WTC11 (cell line): Measurements from ENCODE around the gene ZNF516.

Experiments used
- FOXP1 ChIP-seq: sonication (generic); formaldehyde crosslinking; IDR thresholded peaks from 2 replicates; pipeline ENCODE4 v1.8.0; 2022; ENCODE audit warnings: missing genetic modification reagents, mild to moderate bottlenecking, moderate library complexity, borderline replicate concordance
- NR3C1 ChIP-seq: sonication (generic); formaldehyde crosslinking; conservative IDR thresholded peaks from 2 replicates; pipeline ENCODE4 v1.8.1; 2023; ENCODE audit warnings: low read depth, mild to moderate bottlenecking, missing genetic modification reagents
- ZBTB21 ChIP-seq: sonication (generic); formaldehyde crosslinking; IDR thresholded peaks from 2 replicates; pipeline ENCODE4 v1.8.1; 2023; ENCODE audit warnings: mild to moderate bottlenecking, missing genetic modification reagents, borderline replicate concordance
- TF ChIP-seq, protein P1 (sequence below): fragments of 200-600 bp; IDR thresholded peaks from 2 replicates; pipeline ENCODE4 v1.8.0; 2022; ENCODE audit warnings: antibody characterized with exemption
- TF ChIP-seq, protein P2 (sequence below): sonication (generic); formaldehyde crosslinking; IDR thresholded peaks from 2 replicates; pipeline ENCODE4 v1.8.1; 2023; ENCODE audit warnings: mild to moderate bottlenecking, moderate library complexity, missing genetic modification reagents

- TF ChIP-seq NR3C1 (CRISPR knock-in tag) (no peak), FOXP1 (CRISPR knock-in tag) (no peak), ZBTB21 (CRISPR knock-in tag) (no peak)
- TF ChIP-seq, protein P1, sequence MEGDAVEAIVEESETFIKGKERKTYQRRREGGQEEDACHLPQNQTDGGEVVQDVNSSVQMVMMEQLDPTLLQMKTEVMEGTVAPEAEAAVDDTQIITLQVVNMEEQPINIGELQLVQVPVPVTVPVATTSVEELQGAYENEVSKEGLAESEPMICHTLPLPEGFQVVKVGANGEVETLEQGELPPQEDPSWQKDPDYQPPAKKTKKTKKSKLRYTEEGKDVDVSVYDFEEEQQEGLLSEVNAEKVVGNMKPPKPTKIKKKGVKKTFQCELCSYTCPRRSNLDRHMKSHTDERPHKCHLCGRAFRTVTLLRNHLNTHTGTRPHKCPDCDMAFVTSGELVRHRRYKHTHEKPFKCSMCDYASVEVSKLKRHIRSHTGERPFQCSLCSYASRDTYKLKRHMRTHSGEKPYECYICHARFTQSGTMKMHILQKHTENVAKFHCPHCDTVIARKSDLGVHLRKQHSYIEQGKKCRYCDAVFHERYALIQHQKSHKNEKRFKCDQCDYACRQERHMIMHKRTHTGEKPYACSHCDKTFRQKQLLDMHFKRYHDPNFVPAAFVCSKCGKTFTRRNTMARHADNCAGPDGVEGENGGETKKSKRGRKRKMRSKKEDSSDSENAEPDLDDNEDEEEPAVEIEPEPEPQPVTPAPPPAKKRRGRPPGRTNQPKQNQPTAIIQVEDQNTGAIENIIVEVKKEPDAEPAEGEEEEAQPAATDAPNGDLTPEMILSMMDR, result no peak
- TF ChIP-seq, protein P2, sequence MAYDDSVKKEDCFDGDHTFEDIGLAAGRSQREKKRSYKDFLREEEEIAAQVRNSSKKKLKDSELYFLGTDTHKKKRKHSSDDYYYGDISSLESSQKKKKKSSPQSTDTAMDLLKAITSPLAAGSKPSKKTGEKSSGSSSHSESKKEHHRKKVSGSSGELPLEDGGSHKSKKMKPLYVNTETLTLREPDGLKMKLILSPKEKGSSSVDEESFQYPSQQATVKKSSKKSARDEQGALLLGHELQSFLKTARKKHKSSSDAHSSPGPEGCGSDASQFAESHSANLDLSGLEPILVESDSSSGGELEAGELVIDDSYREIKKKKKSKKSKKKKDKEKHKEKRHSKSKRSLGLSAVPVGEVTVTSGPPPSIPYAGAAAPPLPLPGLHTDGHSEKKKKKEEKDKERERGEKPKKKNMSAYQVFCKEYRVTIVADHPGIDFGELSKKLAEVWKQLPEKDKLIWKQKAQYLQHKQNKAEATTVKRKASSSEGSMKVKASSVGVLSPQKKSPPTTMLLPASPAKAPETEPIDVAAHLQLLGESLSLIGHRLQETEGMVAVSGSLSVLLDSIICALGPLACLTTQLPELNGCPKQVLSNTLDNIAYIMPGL (CRISPR knock-in tag), result no peak
These were observed 78.1 kb downstream of the ZNF516 start for GRCh38 chr18:76416911-76417310.
